IMR-90 (cell line): Measurements from ENCODE around the gene CEP135. TPM values are rescaled to one million over a fixed set of nuclear protein-coding genes. Genes with fewer than 3 reads are reported as not detected.

Source experiments
- ATAC-seq: fragments of 200-7000 bp; cut with Tn5 transposase; 2 replicates; pipeline ENCODE4 v1.9.1; 2020; ENCODE audit warnings: low read depth, mild to moderate bottlenecking, moderate library complexity
- BruUV-seq: library from RNA; stranded (reverse); fragments of 400-500 nt; replicated peaks from 2 replicates; lab custom pipeline; 2021; lab: Mats Ljungman, UMichigan
- CTCF ChIA-PET: fragments of 300-600 bp; formaldehyde crosslinking; extraction: SDS; loops from one replicate; lab custom pipeline; 2021; ENCODE audit warnings: antibody characterized with exemption; lab: Yijun Ruan, JAX
- POLR2A ChIA-PET: fragments of 300-600 bp; sonication (Branson Sonifier 250); formaldehyde crosslinking; loops from one replicate; lab custom pipeline; 2022; ENCODE audit warnings: antibody characterized with exemption; ENCODE audit not compliant: unreplicated experiment; lab: Charles Lee
- DNase-seq: peaks from one replicate; pipeline ENCODE4 v3.0.0; 2013
- H2AFZ ChIP-seq: replicated peaks from 2 replicates; pipeline ENCODE3; 2013; ENCODE audit warnings: low read length, mild to moderate bottlenecking; ENCODE audit not compliant: poor library complexity
- H2AK5ac ChIP-seq: 2 replicates; pipeline ENCODE4 v1.6.1; 2013; ENCODE audit warnings: low read depth, low read length, inconsistent platforms
- H2AK9ac ChIP-seq: replicated peaks from 2 replicates; pipeline ENCODE3; 2013; ENCODE audit warnings: mild to moderate bottlenecking, low read depth, low read length, moderate library complexity; ENCODE audit not compliant: poor library complexity
- H2BK120ac ChIP-seq: 2 replicates; pipeline ENCODE4 v1.6.1; 2013; ENCODE audit warnings: low read depth, low read length, inconsistent platforms
- H2BK15ac ChIP-seq: 3 replicates; pipeline ENCODE4 v1.6.1; 2013; ENCODE audit warnings: low read depth, low read length, inconsistent platforms
- H2BK20ac ChIP-seq: 2 replicates; pipeline ENCODE4 v1.6.1; 2013; ENCODE audit warnings: low read depth, mild to moderate bottlenecking, inconsistent platforms, low read length, moderate library complexity
- H2BK5ac ChIP-seq: 2 replicates; pipeline ENCODE4 v1.6.1; 2013; ENCODE audit warnings: mild to moderate bottlenecking, low read depth, low read length, inconsistent platforms; ENCODE audit not compliant: poor library complexity, severe bottlenecking
- H3K14ac ChIP-seq: replicated peaks from 2 replicates; pipeline ENCODE4 v1.6.1; 2013; ENCODE audit warnings: low read depth, low read length, inconsistent platforms
- H3K18ac ChIP-seq: 2 replicates; pipeline ENCODE4 v1.6.1; 2013; ENCODE audit warnings: low read depth, low read length, control low read depth
- H3K23ac ChIP-seq: 2 replicates; pipeline ENCODE4 v1.6.1; 2013; ENCODE audit warnings: low read depth, low read length, inconsistent platforms
- H3K27ac ChIP-seq: 2 replicates; pipeline ENCODE4 v1.5.1; 2013; ENCODE audit warnings: mild to moderate bottlenecking, control low read depth, low read length; ENCODE audit not compliant: insufficient read depth
- H3K27me3 ChIP-seq: 2 replicates; pipeline ENCODE4 v1.6.1; 2013; ENCODE audit warnings: low read length; ENCODE audit not compliant: control insufficient read depth, insufficient read depth
- H3K36me3 ChIP-seq: 2 replicates; pipeline ENCODE4 v1.6.1; 2013; ENCODE audit warnings: low read length, mixed read lengths; ENCODE audit not compliant: control insufficient read depth, insufficient read depth
- H3K4ac ChIP-seq: 2 replicates; pipeline ENCODE4 v1.6.1; 2013; ENCODE audit warnings: low read depth, low read length, inconsistent platforms
- H3K4me1 ChIP-seq: 2 replicates; pipeline ENCODE4 v1.6.1; 2013; ENCODE audit warnings: low read length, mixed read lengths; ENCODE audit not compliant: control insufficient read depth, insufficient read depth
- H3K4me2 ChIP-seq: 2 replicates; pipeline ENCODE4 v1.6.1; 2013; ENCODE audit warnings: low read depth, mild to moderate bottlenecking, control low read depth, low read length, moderate library complexity
- H3K4me3 ChIP-seq: 2 replicates; pipeline ENCODE4 v1.5.1; 2013; ENCODE audit warnings: low read depth, mild to moderate bottlenecking, control low read depth, low read length, moderate library complexity; ENCODE audit not compliant: insufficient read depth
- H3K56ac ChIP-seq: 2 replicates; pipeline ENCODE4 v1.6.1; 2013; ENCODE audit warnings: low read length, inconsistent platforms; ENCODE audit not compliant: insufficient read depth; ENCODE audit errors: extremely low read depth
- H3K79me1 ChIP-seq, 2 experiments: 2 replicates each; pipeline ENCODE4 v1.6.1; 2013; ENCODE audit warnings: low read length in 2 of 2, inconsistent platforms in 1 of 2, low read depth in 1 of 2
- H3K9ac ChIP-seq: 2 replicates; pipeline ENCODE4 v1.6.1; 2013; ENCODE audit warnings: low read depth, low read length, control low read depth
- H3K9me1 ChIP-seq: 2 replicates; pipeline ENCODE4 v1.6.1; 2013; ENCODE audit warnings: low read length, inconsistent platforms; ENCODE audit not compliant: insufficient read depth
- H3K9me3 ChIP-seq: 2 replicates; pipeline ENCODE4 v1.6.1; 2013; ENCODE audit warnings: low read length; ENCODE audit not compliant: control insufficient read depth, insufficient read depth
- H4K20me1 ChIP-seq: 2 replicates; pipeline ENCODE4 v1.6.1; 2013; ENCODE audit warnings: low read length, inconsistent platforms; ENCODE audit not compliant: insufficient read depth
- H4K5ac ChIP-seq: 2 replicates; pipeline ENCODE4 v1.6.1; 2013; ENCODE audit warnings: mild to moderate bottlenecking, low read depth, low read length, control low read depth
- H4K8ac ChIP-seq, 2 experiments: 2 replicates each; pipeline ENCODE4 v1.6.1; 2013; ENCODE audit warnings: low read depth in 2 of 2, low read length in 2 of 2, control low read depth in 1 of 2, inconsistent platforms in 1 of 2
- H4K91ac ChIP-seq: 2 replicates; pipeline ENCODE4 v1.6.1; 2013; ENCODE audit warnings: low read depth, low read length, inconsistent platforms; ENCODE audit not compliant: insufficient read depth
- BHLHE40 ChIP-seq: fragments of 150-350 bp; IDR thresholded peaks from 2 replicates; pipeline ENCODE4 v1.6.1; 2016; ENCODE audit warnings: mild to moderate bottlenecking, low read depth, low read length
- CHD1 ChIP-seq: IDR thresholded peaks from 2 replicates; pipeline ENCODE4 v1.6.1; 2012; ENCODE audit warnings: low read depth, low read length, improper control_type of control experiment
- FOS ChIP-seq: fragments of 150-350 bp; IDR thresholded peaks from 2 replicates; pipeline ENCODE4 v1.6.1; 2016; ENCODE audit warnings: low read depth, low read length
- MAFK ChIP-seq: IDR thresholded peaks from 2 replicates; pipeline ENCODE4 v1.6.1; 2012; ENCODE audit warnings: low read depth, low read length, improper control_type of control experiment
- MAZ ChIP-seq: IDR thresholded peaks from 2 replicates; pipeline ENCODE4 v1.6.1; 2012; ENCODE audit warnings: low read depth, mild to moderate bottlenecking, low read length, improper control_type of control experiment, moderate library complexity, borderline replicate concordance
- WGBS, 2 experiments: methylation state at CpG; one replicate each; pipeline versions ENCODE4 v1.1.5 to v1.1.7; 2013; ENCODE audit warnings: missing lambda C conversion rate in 2 of 2; ENCODE audit not compliant: insufficient read length in 1 of 2; ENCODE audit errors: extremely low coverage in 2 of 2; 5-methylcytosine and 5-hydroxymethylcytosine counted together
- dilution Hi-C: fragments of 300-500 bp; cut with HindIII; formaldehyde crosslinking; loops from one replicate; pipeline ENCODE4 v1.14.3; 2018; ENCODE audit warnings: low sequenced_read_pairs; ENCODE audit not compliant: unreplicated experiment
- in situ Hi-C: fragments of 300-500 bp; cut with MboI; formaldehyde crosslinking; loops from 3 replicates; pipeline ENCODE4 v1.14.3; 2019; ENCODE audit warnings: low sequenced_read_pairs, inconsistent platforms, mixed read lengths
- intact Hi-C: fragments of 100-400 bp; cut with micrococcal nuclease; formaldehyde crosslinking; loops from 2 replicates; pipeline ENCODE4 v1.10.0; 2022
- polyA plus RNA-seq, 3 experiments: library from polyadenylated mRNA; depleted of rRNA; stranded (reverse); fragments of >200 nt; gene quantifications; 2 replicates each; pipeline ENCODE4 v1.2.3, GENCODE V29; 2012; ENCODE audit warnings: low replicate concordance in 1 of 3
- total RNA-seq: library from RNA; depleted of rRNA; stranded (reverse); fragments of >200 nt; gene quantifications from 2 replicates; pipeline ENCODE4 v1.2.3, GENCODE V29; 2012

CEP135 gene
- total and polyA plus RNA-seq, 2 of the 4 experiments (the other 2 are of a cell fraction): 2.7 to 3.2 TPM

- Histone ChIP-seq H3K27me3 (peaks cover 6% of the 10 kb centered on the region), H4K20me1 (no peaks in the 10 kb centered on the region), H2AK9ac (no peak overlapping the region), H4K8ac (no peak overlapping the region), H2BK20ac (no peak overlapping the region), H3K4ac (no peak overlapping the region), H2BK120ac (no peak overlapping the region), H3K18ac (no peak overlapping the region), H4K5ac (no peak overlapping the region), H3K4me2 (no peak overlapping the region), H3K56ac (no peak overlapping the region), H3K9me3 (no peaks in the 10 kb centered on the region), H3K14ac (no peak overlapping the region), H2BK5ac (no peak overlapping the region), H3K36me3 (no peaks in the 10 kb centered on the region), H2AFZ (no peak overlapping the region), H3K27ac (no peak overlapping the region), H3K9me1 (no peaks in the 10 kb centered on the region), H3K9ac (no peak overlapping the region), H4K91ac (no peak overlapping the region), H2BK15ac (no peak overlapping the region), H3K4me3 (no peak overlapping the region), H3K79me1 (no peaks in the 10 kb centered on the region), H3K4me1 (no peaks in the 10 kb centered on the region), H3K23ac (no peak overlapping the region), H2AK5ac (no peak overlapping the region)
- BruUV-seq: no TSS peak
- DNase-seq (no peak), ATAC-seq (no peak)
- dilution Hi-C loops (no loop called here), in situ Hi-C loops (no loop called here), intact Hi-C loops (no loop called here)
- 80% methylated on average over 1 of the region's 8 CpGs; no CpG with 5 or more reads in 1 of the 2 experiments for WGBS, 2 experiments
- TF ChIP-seq MAFK (no peak), MAZ (no peak), FOS (no peak), BHLHE40 (no peak), CHD1 (no peak)
- ChIA-PET POLR2A (no interaction called here), CTCF (no interaction called here)
Observed at GRCh38 chr4:56038487-56039162, 89.9 kb downstream of the CEP135 start.
